ENCODE results near the gene XRCC4.
"Not testable (repeated sequence)": the region's sequence is repeated elsewhere in the genome, so short reads cannot be mapped to it uniquely, and the experiment has no call there.

Gene XRCC4

GRCh38 chr5:83253720-83254119 lies 176.4 kb downstream of the XRCC4 start:
- in situ Hi-C loops (cut with MboI; ENCODE audit: low sequenced_read_pairs) = no loop called here

- in situ Hi-C loops (cut with MboI; ENCODE audit: low sequenced_read_pairs) = no loop called here
These were observed 177.9 kb downstream of the XRCC4 start for GRCh38 chr5:83255268-83255667.

- in situ Hi-C loops (cut with MboI; ENCODE audit: low sequenced_read_pairs) = no loop called here
These were observed 178.9 kb downstream of the XRCC4 start for GRCh38 chr5:83256091-83256780.

- in situ Hi-C loops (cut with MboI; ENCODE audit: low sequenced_read_pairs) = not testable (repeated sequence)
These were observed 180.3 kb downstream of the XRCC4 start for GRCh38 chr5:83257684-83258083.

GRCh38 chr5:83265318-83265717 lies 188.0 kb downstream of the XRCC4 start:
- in situ Hi-C loops (cut with MboI; ENCODE audit: low sequenced_read_pairs) = no loop called here

GRCh38 chr5:83270311-83270710 lies 193.0 kb downstream of the XRCC4 start:
- in situ Hi-C loops (cut with MboI; ENCODE audit: low sequenced_read_pairs) = no loop called here

GRCh38 chr5:83277154-83277553 lies 199.8 kb downstream of the XRCC4 start:
- in situ Hi-C loops (cut with MboI; ENCODE audit: low sequenced_read_pairs) = no loop called here

GRCh38 chr5:83277953-83278352 lies 200.6 kb downstream of the XRCC4 start:
- in situ Hi-C loops (cut with MboI; ENCODE audit: low sequenced_read_pairs) = no loop called here

GRCh38 chr5:83281176-83281575 lies 203.8 kb downstream of the XRCC4 start:
- in situ Hi-C loops (cut with MboI; ENCODE audit: low sequenced_read_pairs) = no loop called here

- in situ Hi-C loops (cut with MboI; ENCODE audit: low sequenced_read_pairs) = no loop called here
These were observed 204.3 kb downstream of the XRCC4 start for GRCh38 chr5:83281658-83282057.

GRCh38 chr5:83283761-83284160 lies 206.4 kb downstream of the XRCC4 start:
- in situ Hi-C loops (cut with MboI; ENCODE audit: low sequenced_read_pairs) = no loop called here

- in situ Hi-C loops (cut with MboI; ENCODE audit: low sequenced_read_pairs) = no loop called here
These were observed 208.5 kb downstream of the XRCC4 start for GRCh38 chr5:83285661-83286398.

- in situ Hi-C loops (cut with MboI; ENCODE audit: low sequenced_read_pairs) = no loop called here
These were observed 216.9 kb downstream of the XRCC4 start for GRCh38 chr5:83294246-83294645.

GRCh38 chr5:83299353-83299752 lies 222.0 kb downstream of the XRCC4 start:
- in situ Hi-C loops (cut with MboI; ENCODE audit: low sequenced_read_pairs) = no loop called here

GRCh38 chr5:83306572-83307241 lies 229.4 kb downstream of the XRCC4 start:
- in situ Hi-C loops (cut with MboI; ENCODE audit: low sequenced_read_pairs) = no loop called here

- in situ Hi-C loops (cut with MboI; ENCODE audit: low sequenced_read_pairs) = no loop called here
These were observed 235.3 kb downstream of the XRCC4 start for GRCh38 chr5:83312663-83313062.

- in situ Hi-C loops (cut with MboI; ENCODE audit: low sequenced_read_pairs) = no loop called here
These were observed 236.1 kb downstream of the XRCC4 start for GRCh38 chr5:83313436-83313835.

GRCh38 chr5:83321483-83322055 lies 244.2 kb downstream of the XRCC4 start:
- in situ Hi-C loops (cut with MboI; ENCODE audit: low sequenced_read_pairs) = no loop called here

- in situ Hi-C loops (cut with MboI; ENCODE audit: low sequenced_read_pairs) = no loop called here
These were observed 245.1 kb downstream of the XRCC4 start for GRCh38 chr5:83322273-83322924.

GRCh38 chr5:83323557-83324180 lies 246.3 kb downstream of the XRCC4 start:
- in situ Hi-C loops (cut with MboI; ENCODE audit: low sequenced_read_pairs) = no loop called here

- in situ Hi-C loops (cut with MboI; ENCODE audit: low sequenced_read_pairs) = no loop called here
These were observed 254.5 kb downstream of the XRCC4 start for GRCh38 chr5:83331842-83332241.
